ENCODE results near the gene DUS2.

GRCh38 chr16:68019167-68019680 is 3.9 kb upstream of the DUS2 start:
- TF ChIP-seq CTCF (IDR thresholded peaks at IDR 0.05) (no peak), POLR2AphosphoS5 (IDR thresholded peaks at IDR 0.05) (no peak)
